Breast epithelium (tissue), 3 donors: ENCODE data around the gene LIPH.

Experiments used
- POLR2AphosphoS5 ChIP-seq, 3 donors: sonication (generic); formaldehyde crosslinking; IDR thresholded peaks; one replicate each; pipeline ENCODE4 v1.6.1; 2017; ENCODE audit warnings: antibody characterized with exemption in 3 of 3
- TF ChIP-seq, protein P1 (sequence below), 3 donors: fragments of 450-650 bp; IDR thresholded peaks; one replicate each; pipeline ENCODE4 v1.5.1; 2016 to 2017; ENCODE audit warnings: antibody characterized with exemption in 3 of 3, mild to moderate bottlenecking in 3 of 3, moderate library complexity in 3 of 3

DNA sequence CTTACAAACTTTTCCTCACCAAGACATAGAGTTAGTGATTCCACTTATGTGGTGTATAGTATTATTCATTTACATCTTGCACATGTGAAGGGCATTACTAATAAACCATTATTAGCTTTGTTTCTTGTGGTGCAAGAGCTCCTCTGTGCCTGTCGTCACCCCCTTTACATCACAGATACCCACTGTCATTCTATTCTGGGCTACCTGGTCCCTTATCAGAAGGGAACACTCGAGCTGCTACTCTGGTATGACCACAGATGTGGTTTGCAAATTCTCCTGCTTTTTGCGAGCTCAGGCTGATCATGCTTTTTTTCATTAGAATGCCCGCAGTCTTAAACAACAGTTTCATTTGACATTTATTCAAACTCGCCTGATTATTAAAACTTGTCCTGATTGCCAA, 19.8 kb upstream of the LIPH start:
- TF ChIP-seq POLR2AphosphoS5 (IDR thresholded peaks at IDR 0.05): no peak
- TF ChIP-seq, protein P1, sequence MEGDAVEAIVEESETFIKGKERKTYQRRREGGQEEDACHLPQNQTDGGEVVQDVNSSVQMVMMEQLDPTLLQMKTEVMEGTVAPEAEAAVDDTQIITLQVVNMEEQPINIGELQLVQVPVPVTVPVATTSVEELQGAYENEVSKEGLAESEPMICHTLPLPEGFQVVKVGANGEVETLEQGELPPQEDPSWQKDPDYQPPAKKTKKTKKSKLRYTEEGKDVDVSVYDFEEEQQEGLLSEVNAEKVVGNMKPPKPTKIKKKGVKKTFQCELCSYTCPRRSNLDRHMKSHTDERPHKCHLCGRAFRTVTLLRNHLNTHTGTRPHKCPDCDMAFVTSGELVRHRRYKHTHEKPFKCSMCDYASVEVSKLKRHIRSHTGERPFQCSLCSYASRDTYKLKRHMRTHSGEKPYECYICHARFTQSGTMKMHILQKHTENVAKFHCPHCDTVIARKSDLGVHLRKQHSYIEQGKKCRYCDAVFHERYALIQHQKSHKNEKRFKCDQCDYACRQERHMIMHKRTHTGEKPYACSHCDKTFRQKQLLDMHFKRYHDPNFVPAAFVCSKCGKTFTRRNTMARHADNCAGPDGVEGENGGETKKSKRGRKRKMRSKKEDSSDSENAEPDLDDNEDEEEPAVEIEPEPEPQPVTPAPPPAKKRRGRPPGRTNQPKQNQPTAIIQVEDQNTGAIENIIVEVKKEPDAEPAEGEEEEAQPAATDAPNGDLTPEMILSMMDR (IDR thresholded peaks at IDR 0.05): no peak
